ENCODE measurements around the gene LRP8.
"Not testable (repeated sequence)": the region's sequence is repeated elsewhere in the genome, so short reads cannot be mapped to it uniquely, and the experiment has no call there.

DNA sequence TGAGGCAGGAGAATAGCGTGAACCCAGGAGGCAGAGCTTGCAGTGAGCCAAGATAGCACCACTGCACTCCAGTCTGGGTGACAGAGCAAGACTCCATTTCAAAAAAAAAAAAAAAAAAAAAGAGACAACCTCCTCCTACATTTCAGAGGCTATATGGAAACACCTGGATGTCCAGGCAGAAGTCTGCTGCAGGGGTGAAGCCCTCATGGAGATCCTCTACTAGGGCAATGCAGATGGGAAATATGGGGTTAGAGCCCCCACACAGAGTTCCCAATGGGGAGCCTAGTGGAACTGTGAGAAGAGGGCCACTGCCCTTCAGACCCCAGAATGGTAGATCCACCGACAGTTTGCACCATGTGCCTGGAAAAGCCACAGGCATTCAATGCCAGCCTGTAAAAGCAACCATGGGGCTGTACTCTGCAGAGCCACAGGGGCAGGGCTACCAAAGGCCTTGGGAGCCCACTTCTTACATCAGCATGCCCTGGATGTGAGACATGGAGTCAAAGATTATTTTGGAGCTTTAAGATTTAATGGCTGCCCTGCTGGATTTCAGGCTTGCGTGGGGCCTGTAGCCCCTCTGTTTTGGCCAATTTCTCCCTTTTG is 121.7 kb downstream of the LRP8 start:
- TF ChIP-seq, protein P1, sequence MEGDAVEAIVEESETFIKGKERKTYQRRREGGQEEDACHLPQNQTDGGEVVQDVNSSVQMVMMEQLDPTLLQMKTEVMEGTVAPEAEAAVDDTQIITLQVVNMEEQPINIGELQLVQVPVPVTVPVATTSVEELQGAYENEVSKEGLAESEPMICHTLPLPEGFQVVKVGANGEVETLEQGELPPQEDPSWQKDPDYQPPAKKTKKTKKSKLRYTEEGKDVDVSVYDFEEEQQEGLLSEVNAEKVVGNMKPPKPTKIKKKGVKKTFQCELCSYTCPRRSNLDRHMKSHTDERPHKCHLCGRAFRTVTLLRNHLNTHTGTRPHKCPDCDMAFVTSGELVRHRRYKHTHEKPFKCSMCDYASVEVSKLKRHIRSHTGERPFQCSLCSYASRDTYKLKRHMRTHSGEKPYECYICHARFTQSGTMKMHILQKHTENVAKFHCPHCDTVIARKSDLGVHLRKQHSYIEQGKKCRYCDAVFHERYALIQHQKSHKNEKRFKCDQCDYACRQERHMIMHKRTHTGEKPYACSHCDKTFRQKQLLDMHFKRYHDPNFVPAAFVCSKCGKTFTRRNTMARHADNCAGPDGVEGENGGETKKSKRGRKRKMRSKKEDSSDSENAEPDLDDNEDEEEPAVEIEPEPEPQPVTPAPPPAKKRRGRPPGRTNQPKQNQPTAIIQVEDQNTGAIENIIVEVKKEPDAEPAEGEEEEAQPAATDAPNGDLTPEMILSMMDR (conservative IDR thresholded peaks at IDR 0.05; ENCODE audit: low read depth, low read length), result not testable (repeated sequence)
- TF ChIP-seq POLR2A (IDR thresholded peaks at IDR 0.05; ENCODE audit: low read depth, low read length); MXI1 (IDR thresholded peaks at IDR 0.05; ENCODE audit: borderline replicate concordance, low read depth, low read length); CEBPB (IDR thresholded peaks at IDR 0.05; ENCODE audit: low read depth, low read length); RFX5 (IDR thresholded peaks at IDR 0.05; ENCODE audit: low read depth, low read length); SMC3 (IDR thresholded peaks at IDR 0.05; ENCODE audit: low read depth, low read length); MAZ (IDR thresholded peaks at IDR 0.05; ENCODE audit: borderline replicate concordance, low read depth, low read length); NFE2L2 (IDR thresholded peaks at IDR 0.05; ENCODE audit: low read depth, low read length); FOS (IDR thresholded peaks at IDR 0.05; ENCODE audit: low read depth, low read length); BHLHE40 (IDR thresholded peaks at IDR 0.05; ENCODE audit: low read depth, low read length); MAFK (IDR thresholded peaks at IDR 0.05; ENCODE audit: low read depth, low read length): not testable (repeated sequence)
- TF ChIP-seq, protein P2, sequence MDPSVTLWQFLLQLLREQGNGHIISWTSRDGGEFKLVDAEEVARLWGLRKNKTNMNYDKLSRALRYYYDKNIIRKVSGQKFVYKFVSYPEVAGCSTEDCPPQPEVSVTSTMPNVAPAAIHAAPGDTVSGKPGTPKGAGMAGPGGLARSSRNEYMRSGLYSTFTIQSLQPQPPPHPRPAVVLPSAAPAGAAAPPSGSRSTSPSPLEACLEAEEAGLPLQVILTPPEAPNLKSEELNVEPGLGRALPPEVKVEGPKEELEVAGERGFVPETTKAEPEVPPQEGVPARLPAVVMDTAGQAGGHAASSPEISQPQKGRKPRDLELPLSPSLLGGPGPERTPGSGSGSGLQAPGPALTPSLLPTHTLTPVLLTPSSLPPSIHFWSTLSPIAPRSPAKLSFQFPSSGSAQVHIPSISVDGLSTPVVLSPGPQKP (IDR thresholded peaks at IDR 0.05; ENCODE audit: borderline replicate concordance, low read depth, low read length), result not testable (repeated sequence)
- TF ChIP-seq, protein P3, sequence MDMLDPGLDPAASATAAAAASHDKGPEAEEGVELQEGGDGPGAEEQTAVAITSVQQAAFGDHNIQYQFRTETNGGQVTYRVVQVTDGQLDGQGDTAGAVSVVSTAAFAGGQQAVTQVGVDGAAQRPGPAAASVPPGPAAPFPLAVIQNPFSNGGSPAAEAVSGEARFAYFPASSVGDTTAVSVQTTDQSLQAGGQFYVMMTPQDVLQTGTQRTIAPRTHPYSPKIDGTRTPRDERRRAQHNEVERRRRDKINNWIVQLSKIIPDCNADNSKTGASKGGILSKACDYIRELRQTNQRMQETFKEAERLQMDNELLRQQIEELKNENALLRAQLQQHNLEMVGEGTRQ (IDR thresholded peaks at IDR 0.05; ENCODE audit: low read depth, low read length), result not testable (repeated sequence)

Measured in IMR-90 (cell line).